HG02884 (cell line): ENCODE data around the gene PIGU.

Source experiments
- ATAC-seq: cut with Tn5 transposase; IDR thresholded peaks from one replicate; pipeline ENCODE4 v1.9.1; 2021; ENCODE audit warnings: mild to moderate bottlenecking, moderate library complexity; ENCODE audit not compliant: unreplicated experiment

PIGU gene

GRCh38 chr20:34579979-34580940 lies 96.6 kb downstream of the PIGU start:
- ATAC-seq = peak; percentile 59

DNA sequence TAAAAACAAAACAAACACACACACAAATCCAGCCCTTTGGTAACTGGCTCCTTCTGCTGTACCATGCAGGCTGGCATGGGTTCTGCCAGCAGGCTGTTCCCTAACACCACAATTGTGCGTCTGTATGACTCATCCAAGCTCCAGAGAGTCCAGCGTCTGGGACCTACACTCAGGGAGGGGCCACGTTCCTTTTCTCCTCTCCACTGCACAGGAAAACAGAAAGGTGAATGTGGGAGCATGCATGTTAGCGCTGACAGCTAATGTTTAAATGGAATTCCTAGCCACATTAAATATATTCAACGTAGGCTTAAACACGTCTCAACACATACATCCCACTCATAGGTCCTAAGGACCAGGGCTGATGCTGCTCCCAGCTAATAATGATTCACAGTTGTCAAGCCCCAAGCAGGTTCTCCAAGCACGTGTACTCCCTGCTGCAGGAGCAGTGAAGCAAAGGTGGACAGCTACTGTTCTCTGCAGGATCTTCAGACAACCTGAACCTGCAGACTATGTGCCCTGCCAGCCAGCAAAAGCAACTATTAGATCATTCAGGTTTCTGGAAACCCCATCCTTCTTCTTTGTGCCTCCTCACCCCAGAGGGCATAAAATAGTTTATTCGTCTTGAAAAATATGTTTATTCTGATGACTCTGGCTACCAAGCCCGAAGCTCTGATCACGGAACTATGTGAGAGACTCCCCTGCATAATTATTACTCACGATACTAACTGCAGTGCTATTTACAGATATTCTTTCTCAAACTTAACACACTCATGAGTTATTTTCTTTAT lies 97.5 kb downstream of the PIGU start:
- ATAC-seq = no peak

GRCh38 chr20:34578521-34578920 lies 98.4 kb downstream of the PIGU start:
- no peak for ATAC-seq

DNA sequence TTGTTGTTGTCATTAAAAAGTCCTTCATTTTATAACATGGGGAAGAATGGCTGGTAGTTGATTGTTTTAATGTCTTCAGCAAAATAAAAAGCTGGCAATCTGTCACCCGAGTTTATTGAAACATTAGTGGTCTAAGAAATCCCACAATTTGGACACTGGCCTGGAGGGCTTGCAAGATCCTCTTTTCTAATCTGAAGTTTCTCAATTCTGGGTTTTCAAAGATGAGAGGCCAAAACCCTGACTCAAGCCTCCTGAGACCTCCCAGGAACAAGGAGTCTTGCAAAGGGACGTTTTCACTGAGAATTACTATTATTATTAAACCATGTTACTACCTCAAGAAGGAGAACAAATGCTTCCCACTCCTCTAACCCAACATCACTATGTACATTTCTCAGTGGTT lies 98.9 kb downstream of the PIGU start:
- ATAC-seq = no peak

DNA sequence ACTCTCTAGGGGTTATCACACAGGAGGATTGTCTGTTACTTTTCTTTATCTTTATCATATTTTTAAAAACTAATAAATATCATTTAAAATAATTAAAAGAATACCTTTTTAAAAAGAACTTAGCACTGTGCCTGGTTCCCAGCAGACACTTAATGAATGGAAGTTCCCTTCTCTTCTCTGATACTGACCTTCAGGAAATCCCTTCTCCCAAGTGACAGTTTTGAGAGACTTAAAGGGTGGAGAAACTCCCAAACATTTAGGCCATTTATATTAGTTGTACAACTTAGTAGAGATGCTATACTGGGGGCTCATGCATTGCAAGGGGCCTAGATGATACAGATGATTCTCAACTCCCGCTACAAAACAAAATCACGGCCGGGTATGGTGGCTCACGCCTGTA lies 99.8 kb downstream of the PIGU start:
- ATAC-seq = no peak

- no peak for ATAC-seq
These were observed 101.1 kb downstream of the PIGU start for GRCh38 chr20:34575756-34576155.

DNA sequence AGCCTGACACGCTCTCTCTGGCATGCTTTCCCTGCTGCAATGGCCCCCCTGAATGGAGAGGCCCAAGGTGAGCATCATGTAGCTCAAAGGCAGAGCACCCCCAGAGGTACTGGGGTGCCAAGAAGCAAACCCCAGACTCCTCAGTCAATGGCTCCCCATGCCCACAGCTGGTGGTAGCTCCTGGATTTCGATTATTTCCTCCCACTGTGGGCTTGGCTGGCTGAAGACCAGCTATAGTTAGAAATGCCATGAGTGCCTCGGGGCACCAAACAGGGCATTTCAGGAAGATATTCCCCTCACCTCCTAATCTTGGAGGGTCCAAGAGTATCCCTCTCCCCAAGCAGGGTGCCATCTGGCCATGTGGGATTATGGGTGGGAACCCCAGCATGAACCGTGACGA lies 101.6 kb downstream of the PIGU start:
- ATAC-seq = no peak

- no peak for ATAC-seq
These were observed 102.0 kb downstream of the PIGU start for GRCh38 chr20:34574861-34575260.

DNA sequence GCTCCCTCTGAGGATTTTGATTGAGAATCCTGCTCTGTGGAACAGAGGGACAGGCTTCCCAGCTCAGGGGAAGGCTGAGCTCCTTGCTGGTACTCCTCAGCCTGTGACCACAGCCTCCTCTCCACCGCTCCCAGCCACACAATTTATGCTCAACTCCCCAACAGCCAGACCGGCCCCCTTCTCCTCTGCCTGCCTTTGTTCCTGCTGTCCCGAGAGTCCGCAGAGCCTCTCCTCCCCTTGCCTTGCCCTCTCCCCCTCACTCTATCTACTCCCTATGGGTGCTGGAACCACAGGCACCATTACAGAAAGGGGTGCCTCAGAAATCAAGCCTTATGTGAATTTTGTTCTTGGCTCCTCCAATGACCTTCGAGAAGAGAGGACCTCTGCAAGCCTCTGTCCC lies 102.5 kb downstream of the PIGU start:
- ATAC-seq = no peak

- no peak for ATAC-seq
These were observed 103.2 kb downstream of the PIGU start for GRCh38 chr20:34573541-34574300.

- no peak for ATAC-seq
These were observed 105.1 kb downstream of the PIGU start for GRCh38 chr20:34571753-34572152.

- ATAC-seq = no peak
These were observed 106.0 kb downstream of the PIGU start for GRCh38 chr20:34570859-34571306.

GRCh38 chr20:34569598-34569997 lies 107.3 kb downstream of the PIGU start:
- ATAC-seq = no peak

DNA sequence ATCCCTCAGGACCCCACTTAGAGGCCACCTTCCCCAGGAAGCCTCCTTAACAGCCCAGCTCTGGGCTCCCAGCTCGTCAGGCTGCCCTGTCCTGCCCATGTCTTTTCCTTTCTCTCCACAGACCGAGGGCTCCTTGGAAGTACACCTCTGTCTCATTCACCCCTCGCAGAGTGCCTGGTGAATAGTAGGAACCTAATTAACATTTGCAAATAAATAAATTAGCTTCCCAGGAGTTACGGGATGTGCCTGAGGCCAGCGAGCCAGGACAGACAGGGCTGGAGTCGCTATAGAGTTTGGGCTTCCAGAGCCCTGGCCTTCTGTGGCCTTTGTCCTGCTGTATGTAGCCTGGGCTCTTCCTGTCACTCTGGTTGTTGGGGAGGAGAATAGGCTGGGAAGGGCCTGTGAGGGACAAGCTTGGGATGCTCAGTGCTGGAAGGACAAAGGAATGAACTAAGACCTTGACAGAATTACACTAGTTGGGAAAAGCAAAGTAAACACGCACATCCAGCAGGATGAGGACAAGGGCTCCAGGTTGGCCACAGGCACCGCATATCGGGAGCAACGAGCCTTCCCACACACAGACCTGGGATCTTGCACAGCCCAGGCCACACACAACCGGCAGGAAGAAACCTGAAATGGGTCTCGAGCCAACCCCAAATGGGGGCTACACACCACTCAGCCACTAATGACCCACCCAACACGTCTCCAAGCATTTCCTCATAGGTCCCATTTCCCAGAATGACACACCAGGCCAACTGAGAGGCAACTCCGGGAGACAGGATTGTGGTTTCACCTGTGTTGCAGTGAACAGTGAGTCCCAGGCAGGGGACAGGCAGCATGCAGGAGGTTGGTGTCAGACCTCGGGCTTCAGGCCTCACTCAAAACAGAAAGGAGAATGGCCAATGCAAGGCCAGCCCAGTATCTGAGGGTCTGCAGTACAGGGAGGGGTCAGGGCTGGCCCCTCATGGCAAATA lies 108.7 kb downstream of the PIGU start:
- ATAC-seq = no peak

DNA sequence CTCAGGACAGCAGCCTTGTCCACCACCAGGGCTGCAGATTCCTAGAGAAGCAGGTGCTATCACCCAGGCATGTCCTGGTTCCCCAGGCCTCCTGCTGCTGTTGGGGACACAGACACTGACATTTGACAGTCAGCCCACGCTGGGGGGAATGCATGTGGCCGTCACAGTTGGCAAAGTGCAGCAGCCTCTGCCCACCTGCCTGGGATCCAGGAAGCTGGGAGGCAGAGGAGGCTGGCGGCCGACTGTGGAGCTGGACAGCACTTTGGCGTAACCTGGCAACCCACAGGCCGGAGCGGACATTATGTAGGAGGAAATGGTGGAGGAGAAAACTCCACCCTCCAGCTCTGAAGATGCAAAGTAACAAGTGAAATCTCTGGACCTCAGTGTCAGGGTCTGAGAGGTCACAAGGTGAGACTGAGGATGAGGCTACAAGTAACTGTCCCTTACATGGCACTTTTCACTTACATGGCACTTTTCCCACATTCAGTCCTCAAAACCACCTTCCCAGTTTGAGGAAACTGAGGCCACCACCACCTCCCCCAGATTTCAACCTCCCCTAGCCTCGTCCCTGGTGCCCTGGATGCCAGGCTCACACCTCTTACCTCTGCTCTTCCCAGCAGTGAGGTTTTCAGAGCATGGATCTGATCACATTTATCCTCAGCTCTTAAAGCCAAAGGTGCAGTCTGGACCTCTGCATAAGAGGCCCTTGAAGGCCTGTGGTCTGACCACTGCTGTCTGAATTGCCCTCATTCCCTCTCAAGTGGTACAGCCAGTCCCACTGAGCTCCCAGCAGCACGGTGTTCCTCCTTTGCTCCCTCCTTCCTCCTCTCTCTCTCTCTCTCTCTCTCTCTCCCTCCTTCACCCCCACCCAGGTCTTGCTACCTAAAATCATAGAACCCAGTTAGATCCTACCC lies 109.7 kb downstream of the PIGU start:
- no peak for ATAC-seq

DNA sequence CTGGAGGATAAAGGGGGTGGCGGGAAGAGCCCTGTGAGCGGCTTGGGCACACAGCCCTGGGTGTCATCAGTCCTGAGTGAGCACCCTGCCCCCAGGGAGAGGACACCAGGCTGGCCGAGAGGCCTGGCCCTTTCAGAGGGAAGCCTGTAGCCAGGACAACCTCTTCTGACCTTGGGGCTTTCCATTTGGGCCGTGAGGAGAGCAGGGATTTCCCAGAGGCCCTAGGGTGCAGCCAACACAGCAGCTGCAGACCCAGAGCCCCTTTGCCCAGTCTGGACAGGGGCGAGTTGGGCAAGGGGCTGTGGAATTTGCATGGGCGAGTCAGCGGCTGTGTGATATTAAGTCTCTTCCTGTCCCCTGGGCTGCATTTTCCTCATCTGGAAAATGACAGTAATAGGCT lies 112.1 kb downstream of the PIGU start:
- ATAC-seq = no peak

DNA sequence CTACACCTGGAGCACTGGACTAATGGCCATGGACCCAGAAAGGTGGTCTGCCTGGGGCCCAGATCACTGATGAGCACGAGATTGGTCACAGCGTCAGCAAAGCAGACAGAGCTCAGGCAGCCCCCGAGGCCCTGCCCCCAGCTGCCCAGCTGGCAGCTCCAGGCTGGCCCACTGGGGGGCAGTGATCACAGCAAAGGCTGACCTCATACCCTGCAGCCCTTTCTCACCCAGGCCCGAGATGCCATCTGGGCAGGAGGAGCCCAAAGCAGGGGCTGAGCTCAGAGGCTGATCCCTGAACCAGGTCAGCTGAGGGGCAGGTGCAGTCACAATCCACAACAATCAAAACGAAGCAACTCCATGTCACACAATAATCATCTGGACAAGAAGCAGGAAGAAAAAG lies 114.3 kb downstream of the PIGU start:
- ATAC-seq = no peak

DNA sequence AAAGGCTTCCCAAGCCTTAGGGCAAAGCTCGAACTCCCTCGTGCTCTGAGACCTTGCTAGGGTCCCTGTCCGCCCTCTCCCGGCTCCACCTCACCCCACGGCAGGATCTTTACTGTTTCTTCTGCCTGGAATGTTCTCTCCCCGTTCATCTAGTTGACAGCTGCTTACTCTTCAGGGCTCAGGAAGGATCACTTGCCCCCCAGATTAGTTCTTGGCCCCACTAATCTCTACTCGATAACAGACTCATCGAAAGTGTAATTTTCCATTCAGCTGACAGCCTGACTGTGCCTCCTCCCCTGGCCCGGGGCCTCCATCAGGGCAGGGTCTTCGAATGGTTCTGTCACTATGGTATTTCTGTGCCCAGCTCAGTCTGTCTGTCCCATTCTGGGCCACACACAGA lies 115.2 kb downstream of the PIGU start:
- ATAC-seq = no peak

- ATAC-seq = no peak
These were observed 116.3 kb downstream of the PIGU start for GRCh38 chr20:34560614-34561013.
